Subcutaneous adipose tissue (tissue), 4 donors: ENCODE measurements around the gene LSS. TPM values are rescaled to one million over a fixed set of nuclear protein-coding genes. Genes with fewer than 3 reads are reported as not detected.

Experiments used
- CTCF ChIP-seq: fragments of 450-650 bp; IDR thresholded peaks from one replicate; pipeline ENCODE4 v1.5.1; 2016; ENCODE audit warnings: low read depth, mild to moderate bottlenecking, control low read depth, antibody characterized with exemption, moderate library complexity
- total RNA-seq, 4 donors: library from RNA; depleted of rRNA; stranded (reverse); fragments of >200 nt; gene quantifications; one replicate each; pipeline ENCODE4 v1.1.0, GENCODE V29; 2016

Gene LSS
- total RNA-seq, result 100 to 1,000 TPM in 3 of 4 donors, 10 to 100 TPM in 1; 46.5 to 194 (median 141) TPM

DNA sequence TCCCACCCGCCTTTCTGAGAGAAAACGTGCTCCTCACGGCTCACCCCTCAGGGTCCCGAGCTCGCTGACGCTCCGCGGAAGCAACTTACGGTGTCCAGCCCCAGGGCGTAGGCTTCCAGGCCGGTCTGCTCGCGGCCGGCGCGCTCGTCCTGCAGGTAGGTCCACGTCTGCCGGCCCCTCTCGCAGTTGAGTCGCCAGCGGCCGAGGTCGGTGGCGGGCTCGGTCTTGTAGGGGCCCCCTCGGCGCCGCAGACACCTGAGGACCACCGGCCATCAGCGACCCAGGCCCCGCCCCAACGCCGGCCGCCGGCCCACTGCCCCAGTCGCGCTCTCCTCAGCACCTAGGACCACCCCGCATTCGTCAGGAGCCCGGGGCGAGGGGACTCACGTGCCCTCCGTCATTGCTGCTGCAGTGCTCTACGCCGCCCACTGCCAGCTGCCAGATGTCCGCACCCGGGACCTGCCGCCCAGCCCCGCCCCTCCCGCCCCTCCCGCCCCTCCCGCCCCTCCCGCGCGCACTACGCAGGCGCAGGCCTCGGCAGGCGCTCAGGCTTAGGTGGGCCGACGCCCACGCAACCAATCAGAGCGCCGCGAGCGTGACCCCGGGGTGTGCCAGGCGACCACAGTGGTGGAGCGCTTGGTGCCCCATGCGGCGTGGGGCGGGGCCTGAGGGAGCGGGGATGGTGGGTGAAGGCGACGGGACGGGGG lies at the start of gene LSS:
Gene LSS (minus strand): TSS at position 430 of the 707 bp plus-strand sequence. CDS start 29 bp downstream, at position 401.
- no peak for TF ChIP-seq CTCF

DNA sequence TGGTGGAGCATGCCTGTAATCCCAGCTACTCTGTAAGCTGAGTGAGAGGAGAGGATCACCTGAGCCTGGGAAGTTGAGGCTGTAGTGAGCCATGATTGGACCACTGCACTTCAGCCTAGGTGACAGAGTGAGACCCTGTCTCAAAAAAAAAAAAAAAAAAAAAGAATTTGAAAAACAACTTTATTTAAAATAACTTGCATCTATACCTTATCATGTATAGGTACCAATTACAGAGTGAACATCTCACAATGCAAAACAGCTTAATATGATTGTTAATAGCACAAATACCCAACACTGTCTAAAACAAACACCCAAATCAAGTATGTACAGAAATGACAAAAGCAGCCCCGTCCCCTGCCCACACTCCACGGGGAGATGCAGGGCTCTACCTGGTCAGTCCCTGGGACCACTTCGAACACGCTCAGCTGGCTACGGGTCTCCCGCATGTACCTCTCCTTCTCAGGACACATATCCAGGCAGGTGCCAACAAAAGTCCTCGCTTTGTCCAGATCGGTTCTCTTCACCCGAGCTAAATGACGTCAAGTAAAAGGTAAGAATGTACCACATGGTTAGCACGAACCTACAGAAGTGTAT lies 46.3 kb upstream of the LSS start:
- no peak for TF ChIP-seq CTCF

- no peak for TF ChIP-seq CTCF
These were observed 44.8 kb upstream of the LSS start for GRCh38 chr21:46273341-46273740.

DNA sequence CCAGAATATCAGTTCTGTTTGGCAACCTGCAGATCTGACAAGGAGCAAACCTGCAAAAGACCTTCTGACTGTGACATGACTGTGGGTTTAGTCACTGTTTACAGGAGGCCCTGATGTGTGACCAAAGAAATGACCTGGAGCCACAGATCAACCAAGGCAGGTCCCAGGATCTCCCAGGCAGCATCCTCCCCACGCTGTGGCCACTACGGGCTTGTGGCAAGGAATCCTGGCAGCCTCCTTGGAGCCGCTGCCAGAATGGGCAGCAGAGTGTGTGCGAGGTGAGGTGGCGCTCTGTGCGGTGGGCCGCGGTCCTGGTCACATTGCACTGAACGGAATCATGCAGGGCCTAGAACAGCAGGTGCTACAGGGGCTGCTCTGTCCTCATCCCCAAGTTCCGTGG lies 40.9 kb upstream of the LSS start:
- no peak for TF ChIP-seq CTCF

GRCh38 chr21:46268371-46268770 lies 39.8 kb upstream of the LSS start:
- no peak for TF ChIP-seq CTCF

DNA sequence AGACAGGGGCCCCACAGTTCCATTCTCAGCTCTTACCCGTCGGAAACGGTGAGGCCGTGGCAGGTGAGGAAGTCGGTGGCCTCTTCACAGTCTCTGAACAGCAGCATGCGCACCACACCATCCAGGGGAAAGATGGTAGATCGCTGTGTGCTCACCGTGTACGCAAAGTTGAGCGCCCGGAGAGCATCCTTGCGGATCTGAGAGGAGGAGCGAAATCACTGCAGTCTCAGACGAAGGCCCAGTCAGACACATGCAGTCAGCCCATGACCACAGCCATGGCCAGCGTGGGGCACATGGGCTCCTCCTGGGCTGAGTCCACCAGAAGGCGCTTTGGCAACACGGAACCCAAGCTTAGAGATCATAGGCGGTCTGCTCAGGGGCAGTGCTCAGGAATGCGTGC lies 38.4 kb upstream of the LSS start:
- TF ChIP-seq CTCF, result no peak

- TF ChIP-seq CTCF, result no peak
These were observed 37.4 kb upstream of the LSS start for GRCh38 chr21:46265736-46266525.
